HG03460 (cell line): Measurements from ENCODE around the gene AVPI1.
"Not testable (repeated sequence)": the region's sequence is repeated elsewhere in the genome, so short reads cannot be mapped to it uniquely, and the experiment has no call there.

Source experiments
- ATAC-seq: cut with Tn5 transposase; IDR thresholded peaks from one replicate; pipeline ENCODE4 v1.9.1; 2021; ENCODE audit not compliant: unreplicated experiment

The AVPI1 gene

DNA sequence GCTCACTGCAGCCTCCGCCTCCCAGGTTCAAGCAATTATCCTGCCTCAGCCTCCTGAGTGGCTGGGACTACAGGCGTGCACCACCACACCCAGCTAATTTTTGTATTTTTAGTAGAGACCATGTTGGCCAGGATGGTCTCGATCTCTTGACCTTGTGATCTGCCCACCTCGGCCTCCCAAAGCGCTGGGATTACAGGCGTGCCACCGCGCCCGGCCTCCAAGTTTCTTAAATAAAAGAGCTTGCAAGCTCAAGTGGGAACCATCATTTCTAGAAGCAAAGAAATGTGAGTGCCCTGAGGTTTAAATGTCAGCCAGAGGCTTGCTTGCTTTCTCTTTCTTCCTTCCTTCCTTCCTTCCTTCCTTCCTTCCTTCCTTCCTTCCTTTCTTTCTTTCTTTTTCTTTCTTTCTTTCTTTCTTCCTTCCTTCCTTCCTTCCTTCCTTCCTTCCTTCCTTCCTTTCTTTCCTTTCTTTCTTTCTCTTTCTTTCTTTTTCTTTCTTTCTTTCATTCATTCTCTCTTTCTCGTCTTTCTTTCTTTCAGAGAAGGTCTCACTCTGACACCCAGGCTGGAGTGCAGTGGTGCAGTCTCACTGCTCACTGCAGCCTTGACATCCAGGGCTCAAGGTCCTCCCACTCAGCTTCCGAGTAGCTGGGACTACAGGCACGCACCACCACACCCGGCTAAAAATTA lies 44.4 kb downstream of the AVPI1 start:
- ATAC-seq = not testable (repeated sequence)

DNA sequence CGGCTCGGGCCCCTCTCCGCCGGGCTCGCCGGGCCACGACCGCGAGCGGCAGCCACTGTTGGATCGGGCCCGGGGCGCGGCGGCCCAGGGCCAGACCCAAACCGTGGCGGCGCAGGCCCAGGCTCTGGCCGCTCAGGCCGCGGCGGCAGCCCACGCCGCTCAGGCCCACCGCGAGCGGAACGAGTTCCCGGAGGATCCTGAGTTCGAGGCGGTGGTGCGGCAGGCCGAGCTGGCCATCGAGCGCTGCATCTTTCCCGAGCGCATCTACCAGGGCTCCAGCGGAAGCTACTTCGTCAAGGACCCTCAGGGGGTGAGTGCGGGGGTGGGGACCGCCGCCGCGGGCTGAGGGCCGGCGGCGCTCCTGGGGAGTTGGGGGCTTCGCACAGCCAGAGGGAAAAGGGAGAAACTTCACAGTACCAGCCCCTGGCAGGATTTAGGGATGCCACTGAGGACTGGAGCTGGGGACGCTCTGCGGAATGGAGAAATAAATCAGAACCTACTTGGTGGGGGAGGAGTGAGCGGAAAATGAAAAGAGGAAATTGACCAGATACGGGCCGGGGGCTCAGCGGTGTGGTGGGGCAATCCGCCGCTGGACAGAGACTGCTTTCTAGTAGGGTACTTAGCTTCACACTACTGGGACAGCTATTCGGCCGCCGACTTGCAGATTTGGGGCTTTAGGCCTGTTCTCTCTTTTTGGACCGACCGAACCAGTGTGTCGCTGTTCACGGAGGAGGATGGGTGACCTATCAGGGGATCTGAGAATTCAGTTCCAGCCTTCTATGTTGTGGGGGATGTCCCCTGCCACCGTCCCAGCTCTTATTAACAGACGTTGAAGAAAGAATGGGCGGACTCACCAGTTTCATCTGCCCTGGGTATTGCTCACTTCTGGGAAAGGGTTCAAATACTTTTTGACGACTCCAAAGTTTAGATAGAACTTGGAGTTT lies 45.9 kb downstream of the AVPI1 start:
- peak; percentile 21 for ATAC-seq

DNA sequence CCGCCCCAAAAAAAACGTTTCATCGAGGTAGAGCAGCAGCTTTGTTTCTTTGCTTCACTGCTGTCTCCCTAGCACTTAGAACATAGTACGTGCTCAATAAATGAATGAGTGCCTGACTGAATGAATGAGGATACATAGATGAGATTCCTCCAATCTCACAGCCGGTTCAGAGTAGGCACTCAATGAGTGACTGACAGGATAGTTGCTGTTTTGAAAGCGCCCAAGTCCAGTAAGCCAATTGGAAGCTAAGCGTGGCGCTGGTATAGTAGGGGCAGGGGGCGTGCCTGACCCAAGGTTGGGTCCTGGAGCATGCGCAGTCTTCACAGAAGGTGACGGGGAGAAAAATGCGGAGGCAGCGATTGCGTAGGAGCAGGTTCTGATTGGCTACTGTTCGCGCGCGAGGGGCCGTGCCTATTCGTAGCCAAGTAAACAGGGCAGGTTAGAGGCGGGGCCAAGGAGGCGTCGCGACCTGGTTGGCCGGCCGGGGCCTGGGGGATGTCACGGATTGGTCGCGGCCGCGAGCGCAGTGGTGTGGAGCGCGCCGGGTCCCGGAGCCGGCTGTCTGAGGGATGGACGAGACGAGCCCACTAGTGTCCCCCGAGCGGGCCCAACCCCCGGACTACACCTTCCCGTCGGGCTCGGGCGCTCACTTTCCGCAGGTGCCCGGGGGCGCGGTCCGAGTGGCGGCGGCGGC lies 46.7 kb downstream of the AVPI1 start, which contains the start of gene PI4K2A:
Gene PI4K2A (plus strand): TSS at position 498 of the 694 bp plus-strand sequence. CDS start 72 bp downstream, at position 570.
- ATAC-seq = peak; percentile 99

DNA sequence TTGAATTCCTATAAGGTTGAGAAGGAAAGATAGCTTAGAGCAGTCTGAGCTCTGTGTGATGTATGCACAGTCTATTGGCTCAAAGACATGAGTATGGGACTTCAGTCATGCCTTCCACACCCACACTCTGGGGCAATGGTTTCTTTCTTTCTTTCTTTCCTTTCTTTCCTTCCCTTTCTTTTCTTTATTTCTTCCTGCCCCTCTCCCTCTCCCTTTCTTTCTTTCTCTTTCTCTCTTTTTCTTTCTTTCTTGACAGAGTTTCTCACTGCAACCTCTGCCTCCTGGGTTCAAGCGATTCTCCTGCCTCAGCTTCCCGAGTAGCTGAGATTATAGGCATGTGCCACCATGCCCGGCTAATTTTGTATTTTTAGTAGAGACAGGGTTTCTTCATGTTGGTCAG lies 48.0 kb downstream of the AVPI1 start:
- not testable (repeated sequence) for ATAC-seq

DNA sequence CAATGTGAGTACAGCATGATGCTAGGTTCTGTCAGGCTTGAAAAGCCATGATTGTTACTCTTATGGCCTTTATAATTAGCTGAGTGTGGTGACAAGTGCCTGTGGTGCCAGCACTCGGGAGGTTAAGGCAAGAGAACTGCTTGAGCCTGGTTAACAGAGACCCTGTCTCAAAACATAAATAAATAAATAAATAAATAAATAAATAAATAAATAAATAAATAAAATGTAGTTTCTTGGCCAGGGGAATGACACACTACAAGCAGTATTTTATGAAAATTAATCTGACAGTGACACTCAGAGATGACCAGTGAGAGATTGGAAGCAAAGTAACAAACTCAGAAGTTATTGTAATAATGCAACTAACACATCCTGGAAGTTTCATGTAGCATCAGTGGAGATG lies 51.5 kb downstream of the AVPI1 start:
- ATAC-seq = no peak

DNA sequence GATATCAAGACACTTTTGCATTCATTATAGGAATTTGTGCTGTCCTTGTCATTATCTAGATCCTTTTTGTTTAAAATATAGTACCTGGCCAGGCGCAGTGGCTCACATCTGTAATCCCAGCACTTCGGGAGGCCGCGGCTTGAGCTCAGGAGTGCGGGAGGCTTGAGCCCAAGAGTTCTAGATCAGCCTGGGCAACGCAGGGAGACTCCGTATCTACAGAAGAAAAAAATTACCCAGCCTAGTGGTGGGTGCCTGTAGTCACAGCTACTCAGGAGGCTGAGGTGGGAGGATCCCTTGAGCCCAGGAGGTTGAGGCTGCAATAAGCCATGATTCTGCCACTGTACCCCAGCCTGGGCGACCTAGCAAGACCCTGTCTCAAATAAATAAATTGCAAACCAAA lies 53.1 kb downstream of the AVPI1 start:
- no peak for ATAC-seq

DNA sequence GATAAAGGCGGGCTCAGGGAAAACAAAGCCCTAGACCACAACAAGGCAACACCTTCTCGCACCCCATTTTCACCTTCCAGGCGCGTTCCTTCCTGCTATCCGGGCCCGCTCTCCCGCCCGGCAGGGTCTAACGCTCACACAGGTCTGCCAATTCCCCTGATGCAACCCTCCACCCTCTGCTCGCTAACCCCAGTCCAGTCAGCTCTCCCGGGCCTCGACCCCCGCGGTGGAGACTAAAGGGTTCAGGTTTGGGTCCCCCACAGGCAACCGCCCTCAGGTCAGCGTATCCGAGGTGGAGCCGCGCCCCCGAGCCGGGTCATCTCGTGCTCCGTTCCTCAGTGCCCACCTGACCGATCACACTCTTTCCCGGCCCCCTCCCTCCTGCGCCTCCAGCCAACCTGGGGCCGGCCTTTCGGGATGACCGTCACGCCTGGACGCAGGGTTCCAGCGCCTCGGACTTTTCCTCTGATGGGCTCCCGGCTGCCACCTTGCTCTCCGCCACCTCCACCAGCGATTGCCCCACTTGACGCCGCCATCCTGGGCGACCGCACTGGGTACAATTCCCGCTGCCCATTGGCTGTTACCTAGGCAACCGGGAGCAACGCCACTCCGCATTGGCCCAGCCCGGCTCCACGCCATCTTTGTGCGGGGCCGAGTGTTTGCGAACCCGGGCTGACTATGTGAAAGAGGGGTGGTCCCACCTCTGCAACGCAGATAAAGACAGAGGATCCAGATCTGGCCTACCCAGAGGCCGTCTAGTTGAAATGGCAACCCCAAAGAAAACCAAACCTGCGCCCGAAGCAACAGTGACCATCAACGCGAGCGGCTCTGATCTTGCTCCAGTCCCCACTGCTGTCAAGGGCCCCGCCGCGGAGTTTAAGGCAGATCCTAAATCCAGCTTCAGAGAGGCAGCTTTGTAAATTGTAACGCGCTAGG lies 53.8 kb downstream of the AVPI1 start, which contains the start of gene MORN4:
Gene MORN4 (minus strand): TSS at position 552 of the 936 bp plus-strand sequence. CDS start 13,847 bp downstream, outside the sequence.
- peak; percentile 99 for ATAC-seq

DNA sequence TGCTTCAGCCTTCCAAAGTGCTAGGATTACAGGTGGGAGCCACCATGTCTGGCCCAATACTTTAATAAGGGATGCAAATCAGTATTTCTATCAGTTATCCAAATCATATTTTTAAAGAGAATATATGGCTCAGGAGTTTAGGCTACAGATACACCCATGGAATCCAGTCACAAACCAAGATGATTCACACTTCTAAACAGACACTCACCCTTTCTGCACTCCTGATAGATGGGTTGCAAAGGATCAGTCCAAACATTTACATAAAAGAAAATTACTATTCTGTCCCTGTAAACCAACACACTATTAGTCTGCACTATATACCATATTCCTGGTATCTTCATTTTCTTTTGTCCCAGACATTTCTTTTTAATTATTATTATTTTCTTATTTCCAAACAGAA lies 55.9 kb downstream of the AVPI1 start:
- ATAC-seq = no peak

DNA sequence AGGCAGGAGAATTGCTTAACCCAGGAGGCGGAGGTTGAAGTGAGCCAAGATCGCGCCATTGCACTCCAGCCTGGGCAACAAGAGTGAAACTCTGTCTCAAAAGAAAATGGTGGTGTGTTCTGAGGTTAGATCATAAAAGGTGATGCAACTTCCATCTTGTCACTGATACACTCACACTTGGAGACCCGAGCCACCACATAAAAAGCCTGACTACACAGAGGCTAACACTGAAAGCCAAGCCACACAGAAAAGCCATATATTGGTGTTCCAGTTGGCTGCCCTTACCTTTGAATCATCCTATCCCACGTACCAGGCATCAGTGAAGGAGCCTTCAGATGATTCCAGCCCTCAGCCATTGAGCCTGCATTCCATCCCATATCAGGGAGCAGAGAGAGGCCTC lies 57.8 kb downstream of the AVPI1 start:
- ATAC-seq = no peak

DNA sequence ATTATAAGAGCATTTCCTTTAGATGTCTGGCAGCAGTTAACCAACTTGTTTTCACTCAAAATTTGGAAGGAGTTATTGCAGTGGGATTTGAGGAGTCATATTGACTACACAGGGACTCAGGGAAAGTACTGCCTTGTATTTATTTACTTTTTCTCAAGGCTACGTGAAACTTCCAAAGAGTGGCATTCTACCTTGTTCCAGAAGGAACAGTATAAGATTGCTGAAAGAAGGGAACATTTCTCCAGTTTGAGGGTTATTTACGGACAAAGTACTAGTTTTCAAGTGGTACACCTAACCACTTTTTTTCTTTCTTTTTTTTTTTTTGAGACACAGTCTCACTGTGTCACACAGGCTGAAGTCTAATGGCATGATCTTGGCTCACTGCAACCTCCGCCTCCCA lies 58.8 kb downstream of the AVPI1 start:
- no peak for ATAC-seq

DNA sequence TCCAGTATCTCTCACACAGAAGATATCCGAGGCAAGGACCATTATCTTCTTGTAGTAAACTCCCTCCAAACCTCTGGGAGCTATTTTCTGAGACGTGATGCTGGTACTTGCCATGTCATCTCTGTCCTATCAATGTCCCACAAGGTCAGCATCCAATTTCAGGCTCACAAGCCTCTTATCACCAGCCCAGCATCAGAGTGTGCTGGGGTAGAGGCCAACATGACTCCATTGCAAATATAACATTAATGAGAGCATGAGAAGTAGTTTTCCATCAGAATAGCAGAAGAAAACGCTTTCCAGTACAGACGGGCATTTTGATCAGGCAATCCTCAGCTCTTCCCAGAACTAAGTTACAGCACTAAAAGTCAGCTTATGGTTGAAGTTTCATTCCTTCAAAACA lies 59.3 kb downstream of the AVPI1 start:
- ATAC-seq = no peak
